Smooth muscle cell (in vitro differentiated cells): Measurements from ENCODE around the gene F2RL1. TPM values are rescaled to one million over a fixed set of nuclear protein-coding genes. Genes with fewer than 3 reads are reported as not detected.
"Not testable (repeated sequence)": the region's sequence is repeated elsewhere in the genome, so short reads cannot be mapped to it uniquely, and the experiment has no call there.

Experiments
- DNase-seq: peaks from one replicate; lab custom pipeline; 2025; ENCODE audit not compliant: unreplicated experiment; lab: John Stamatoyannopoulos, UW
- H2AFZ ChIP-seq: fragments of 200-600 bp; sonication (generic); 2 replicates; pipeline ENCODE4 v1.6.0; 2016; ENCODE audit warnings: antibody characterized with exemption, low read depth, mild to moderate bottlenecking
- H3F3A ChIP-seq: fragments of 200-600 bp; sonication (generic); 2 replicates; pipeline ENCODE4 v1.6.0; 2017; ENCODE audit warnings: antibody characterized with exemption, low read depth
- H3K27ac ChIP-seq: fragments of 200-600 bp; sonication (generic); 2 replicates; pipeline ENCODE4 v1.5.1; 2016; ENCODE audit warnings: low read depth, mild to moderate bottlenecking
- H3K27me3 ChIP-seq: fragments of 200-600 bp; sonication (generic); 2 replicates; pipeline ENCODE4 v1.6.1; 2016; ENCODE audit warnings: low read depth, mild to moderate bottlenecking
- H3K36me3 ChIP-seq: fragments of 200-600 bp; sonication (generic); 2 replicates; pipeline ENCODE4 v1.5.1; 2016; ENCODE audit warnings: low read depth
- H3K4me1 ChIP-seq: fragments of 200-600 bp; sonication (generic); 2 replicates; pipeline ENCODE4 v1.5.1; 2016; ENCODE audit warnings: low read depth
- H3K4me2 ChIP-seq: fragments of 200-600 bp; sonication (generic); 2 replicates; pipeline ENCODE4 v1.6.0; 2016; ENCODE audit warnings: mild to moderate bottlenecking
- H3K4me3 ChIP-seq: fragments of 200-600 bp; sonication (generic); 2 replicates; pipeline ENCODE4 v1.5.1; 2016; ENCODE audit warnings: mild to moderate bottlenecking
- H3K79me2 ChIP-seq: fragments of 200-600 bp; sonication (generic); 2 replicates; pipeline ENCODE4 v1.6.0; 2016; ENCODE audit warnings: low read depth, mild to moderate bottlenecking
- H3K9ac ChIP-seq: fragments of 200-600 bp; sonication (generic); 2 replicates; pipeline ENCODE4 v1.6.0; 2016; ENCODE audit warnings: low read depth
- H3K9me3 ChIP-seq: fragments of 200-600 bp; sonication (generic); replicated peaks from 2 replicates; pipeline ENCODE4 v1.5.1; 2016; ENCODE audit warnings: low read depth
- H4K20me1 ChIP-seq: fragments of 200-600 bp; sonication (generic); 2 replicates; pipeline ENCODE4 v1.6.0; 2016; ENCODE audit warnings: low read depth
- WGBS: methylation state at CpG from one replicate; pipeline ENCODE4 v1.1.7; 2016; ENCODE audit warnings: low lambda C conversion rate; 5-methylcytosine and 5-hydroxymethylcytosine counted together
- polyA plus RNA-seq: library from polyadenylated mRNA; unstranded; fragments of >200 nt; fragmentation: Nextera tagmentation; extraction: Ambion mirVana; gene quantifications from 2 replicates; pipeline ENCODE4 v1.2.1, GENCODE V29; 2016
- total RNA-seq: library from RNA; depleted of rRNA; stranded (reverse); fragments of >200 nt; gene quantifications from 2 replicates; pipeline ENCODE4 v1.2.3, GENCODE V29; 2014
- TF ChIP-seq, protein P1 (sequence below): fragments of 200-600 bp; sonication (generic); IDR thresholded peaks from 2 replicates; pipeline ENCODE4 v1.5.1; 2017; ENCODE audit warnings: borderline replicate concordance, mild to moderate bottlenecking, antibody characterized with exemption; ENCODE audit not compliant: insufficient read depth, poor library complexity, severe bottlenecking

Gene F2RL1
- total and polyA plus RNA-seq, 2 experiments from 2014 or later = 42.6 to 88.3 TPM

DNA sequence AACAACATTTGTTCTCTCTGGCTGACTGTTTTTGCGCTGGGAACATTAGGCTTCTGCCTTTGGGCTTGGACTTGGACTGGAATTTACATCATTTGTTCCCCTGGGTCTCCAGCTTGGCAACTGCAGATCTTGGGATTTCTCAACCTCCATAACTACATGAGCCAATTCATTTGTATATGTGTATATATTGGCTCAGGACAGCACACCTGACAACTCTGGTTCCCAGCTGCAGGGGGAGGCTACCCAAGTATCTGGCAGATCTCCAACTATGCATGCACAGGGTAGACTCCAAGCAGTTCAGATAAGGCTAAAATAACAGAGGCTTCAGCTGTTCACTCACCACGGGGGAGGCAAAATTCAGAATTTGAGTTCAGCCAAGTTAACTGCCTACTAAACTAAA lies 31.6 kb upstream of the F2RL1 start:
- 63% methylated on average over 2 of the region's 2 CpGs for WGBS
- no peaks in the 10 kb centered on the region for H3K79me2 ChIP-seq
- H3K27ac ChIP-seq = no peak overlapping the region
- no peaks in the 10 kb centered on the region for H3K9me3 ChIP-seq
- peaks cover 25% of the 10 kb centered on the region for H3F3A ChIP-seq
- no peak overlapping the region for H3K4me2 ChIP-seq
- no peaks in the 10 kb centered on the region for H4K20me1 ChIP-seq
- H3K4me3 ChIP-seq = no peak overlapping the region
- TF ChIP-seq, protein P1, sequence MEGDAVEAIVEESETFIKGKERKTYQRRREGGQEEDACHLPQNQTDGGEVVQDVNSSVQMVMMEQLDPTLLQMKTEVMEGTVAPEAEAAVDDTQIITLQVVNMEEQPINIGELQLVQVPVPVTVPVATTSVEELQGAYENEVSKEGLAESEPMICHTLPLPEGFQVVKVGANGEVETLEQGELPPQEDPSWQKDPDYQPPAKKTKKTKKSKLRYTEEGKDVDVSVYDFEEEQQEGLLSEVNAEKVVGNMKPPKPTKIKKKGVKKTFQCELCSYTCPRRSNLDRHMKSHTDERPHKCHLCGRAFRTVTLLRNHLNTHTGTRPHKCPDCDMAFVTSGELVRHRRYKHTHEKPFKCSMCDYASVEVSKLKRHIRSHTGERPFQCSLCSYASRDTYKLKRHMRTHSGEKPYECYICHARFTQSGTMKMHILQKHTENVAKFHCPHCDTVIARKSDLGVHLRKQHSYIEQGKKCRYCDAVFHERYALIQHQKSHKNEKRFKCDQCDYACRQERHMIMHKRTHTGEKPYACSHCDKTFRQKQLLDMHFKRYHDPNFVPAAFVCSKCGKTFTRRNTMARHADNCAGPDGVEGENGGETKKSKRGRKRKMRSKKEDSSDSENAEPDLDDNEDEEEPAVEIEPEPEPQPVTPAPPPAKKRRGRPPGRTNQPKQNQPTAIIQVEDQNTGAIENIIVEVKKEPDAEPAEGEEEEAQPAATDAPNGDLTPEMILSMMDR = no peak
- H3K27me3 ChIP-seq = no peaks in the 10 kb centered on the region
- peaks cover 15% of the 10 kb centered on the region for H3K4me1 ChIP-seq
- H3K36me3 ChIP-seq = no peaks in the 10 kb centered on the region
- H2AFZ ChIP-seq = no peak overlapping the region
- no peak for DNase-seq
- H3K9ac ChIP-seq = no peak overlapping the region

DNA sequence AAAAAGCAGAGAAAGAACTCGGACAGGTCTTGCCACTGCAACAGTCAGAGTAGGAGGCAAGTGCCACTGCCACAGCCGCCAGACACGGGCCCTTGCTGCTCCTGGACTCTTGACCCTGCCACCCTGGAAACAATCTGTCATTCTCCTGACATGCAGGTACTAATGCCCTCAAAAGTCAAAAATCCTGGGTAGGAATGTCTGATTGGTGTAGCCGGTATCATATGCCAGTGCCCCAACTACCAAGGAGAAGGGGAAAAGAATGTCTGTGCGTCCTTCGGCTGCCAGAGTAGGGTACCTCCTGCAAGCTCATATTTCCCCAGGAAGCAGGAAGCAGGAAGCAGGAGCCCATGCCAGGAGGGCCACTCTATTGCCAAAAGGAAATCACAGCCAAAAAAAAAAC lies 30.5 kb upstream of the F2RL1 start:
- Histone ChIP-seq H3K27ac (no peak overlapping the region), H3K4me2 (no peak overlapping the region), H3K36me3 (no peaks in the 10 kb centered on the region), H3F3A (peaks cover 26% of the 10 kb centered on the region), H3K4me1 (peaks cover 16% of the 10 kb centered on the region), H3K9me3 (no peaks in the 10 kb centered on the region), H4K20me1 (no peaks in the 10 kb centered on the region), H3K9ac (no peak overlapping the region), H3K4me3 (no peak overlapping the region), H2AFZ (no peak overlapping the region), H3K79me2 (no peaks in the 10 kb centered on the region), H3K27me3 (no peaks in the 10 kb centered on the region)
- TF ChIP-seq, protein P1 = no peak
- 93% methylated on average over 6 of the region's 6 CpGs for WGBS
- no peak for DNase-seq

DNA sequence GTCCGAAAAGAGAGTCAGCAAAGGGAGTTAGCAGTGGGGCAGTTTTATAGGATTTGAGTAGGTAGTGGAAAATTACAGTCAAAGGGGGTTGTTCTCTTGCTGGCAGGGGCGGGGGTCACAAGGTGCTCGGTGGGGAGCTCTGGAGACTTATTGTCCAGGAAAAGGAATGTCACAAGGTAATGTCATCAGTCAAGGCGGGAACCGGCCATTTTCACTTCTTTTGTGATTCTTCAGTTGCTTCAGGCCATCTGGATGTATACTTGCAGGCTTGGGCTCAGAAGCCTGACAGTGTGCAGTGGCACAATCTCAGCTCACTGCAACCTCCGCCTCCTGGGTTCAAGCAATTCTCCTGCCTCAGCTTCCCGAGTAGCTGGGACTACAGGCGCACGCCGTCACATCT lies 29.6 kb upstream of the F2RL1 start:
- H3K36me3 ChIP-seq, H3K27me3 ChIP-seq, DNase-seq, H2AFZ ChIP-seq, H4K20me1 ChIP-seq, H3K4me3 ChIP-seq, H3K79me2 ChIP-seq, H3K9me3 ChIP-seq, H3K9ac ChIP-seq: not testable (repeated sequence)
- WGBS = 83% methylated on average over 10 of the region's 10 CpGs
- peak overlapping the region; percentile 63 for H3K4me2 ChIP-seq
- peak overlapping the region; percentile 97 for H3K27ac ChIP-seq
- H3K4me1 ChIP-seq = peaks cover 16% of the 10 kb centered on the region
- peaks cover 26% of the 10 kb centered on the region for H3F3A ChIP-seq

DNA sequence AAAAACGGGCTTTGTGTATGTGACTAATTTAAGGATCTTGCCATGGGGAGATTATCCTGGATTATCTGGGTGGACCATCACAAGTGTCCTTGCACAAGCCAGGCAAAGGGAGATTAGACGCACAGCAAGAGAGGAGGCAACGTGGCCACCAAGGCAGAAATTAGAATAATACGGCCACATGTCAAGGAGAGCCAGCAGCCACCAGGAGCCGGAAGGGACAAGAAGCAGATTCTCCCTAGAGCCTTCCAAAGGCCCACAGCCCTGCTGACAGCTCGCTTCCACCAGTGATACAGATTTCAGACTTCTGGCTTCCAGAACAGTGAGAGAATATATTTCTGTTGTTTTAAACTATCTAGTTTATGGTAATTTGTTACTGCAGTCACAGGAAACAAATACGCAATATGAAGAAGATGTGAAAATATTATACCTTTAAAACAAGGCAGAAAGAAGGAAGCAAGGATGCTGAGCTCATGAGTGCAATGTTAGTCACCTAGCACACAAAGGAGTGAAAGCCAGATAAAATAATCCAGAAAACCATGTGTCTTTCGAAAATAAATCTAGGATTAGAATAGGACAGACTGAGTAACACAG lies 28.7 kb upstream of the F2RL1 start:
- Histone ChIP-seq H3K4me1 (peaks cover 16% of the 10 kb centered on the region), H3K27ac (peak overlapping the region; percentile 97), H3F3A (peaks cover 26% of the 10 kb centered on the region), H4K20me1 (no peaks in the 10 kb centered on the region), H3K9me3 (no peaks in the 10 kb centered on the region), H2AFZ (no peak overlapping the region), H3K9ac (peak overlapping the region; percentile 82), H3K79me2 (no peaks in the 10 kb centered on the region), H3K4me2 (peak overlapping the region; percentile 63), H3K27me3 (no peaks in the 10 kb centered on the region), H3K4me3 (no peak overlapping the region), H3K36me3 (no peaks in the 10 kb centered on the region)
- 22% methylated on average over 8 of the region's 8 CpGs for WGBS
- DNase-seq = peak; percentile 5
- TF ChIP-seq, protein P1 = no peak
